HepG2 (cell line): ENCODE measurements around the gene SIGLEC8. TPM values are rescaled to one million over a fixed set of nuclear protein-coding genes. Genes with fewer than 3 reads are reported as not detected.

Experiments
- ERF ChIP-seq: IDR thresholded peaks from 2 replicates; pipeline ENCODE4 v1.6.1; 2018; ENCODE audit warnings: missing biosample characterization, missing genetic modification reagents
- GTF2F1 ChIP-seq: fragments of 150-350 bp; IDR thresholded peaks from 2 replicates; pipeline ENCODE4 v1.6.1; 2014; ENCODE audit warnings: low read length
- JUNB ChIP-seq: sonication (generic); formaldehyde crosslinking; IDR thresholded peaks from 2 replicates; pipeline ENCODE4 v1.8.0; 2022; ENCODE audit warnings: missing genetic modification reagents, mild to moderate bottlenecking, borderline replicate concordance
- MYC ChIP-seq: sonication (generic); formaldehyde crosslinking; IDR thresholded peaks from 2 replicates; pipeline ENCODE4 v1.9.0; 2021; ENCODE audit warnings: missing genetic modification reagents, borderline replicate concordance
- RBFOX2 ChIP-seq: fragments of 200-400 bp; formaldehyde crosslinking; IDR thresholded peaks from 2 replicates; pipeline ENCODE4 v1.6.1; 2017; ENCODE audit warnings: low read depth, mild to moderate bottlenecking, low read length
- XBP1 ChIP-seq: sonication (generic); formaldehyde crosslinking; IDR thresholded peaks from 2 replicates; pipeline ENCODE4 v1.5.0; 2020; ENCODE audit warnings: missing genetic modification reagents
- ZFP82 ChIP-seq: sonication (generic); formaldehyde crosslinking; IDR thresholded peaks from 2 replicates; pipeline ENCODE4 v1.5.1; 2020; ENCODE audit warnings: mild to moderate bottlenecking, missing genetic modification reagents, borderline replicate concordance
- ZNF101 ChIP-seq: sonication (generic); formaldehyde crosslinking; IDR thresholded peaks from 2 replicates; pipeline ENCODE4 v1.4.0; 2020; ENCODE audit warnings: mild to moderate bottlenecking, low read depth, missing genetic modification reagents, borderline replicate concordance
- ZNF136 ChIP-seq: sonication (generic); formaldehyde crosslinking; IDR thresholded peaks from 2 replicates; pipeline ENCODE4 v1.8.1; 2022; ENCODE audit warnings: low read depth, mild to moderate bottlenecking, moderate library complexity, missing genetic modification reagents
- ZNF138 ChIP-seq: sonication (generic); formaldehyde crosslinking; IDR thresholded peaks from 2 replicates; pipeline ENCODE4 v1.5.0; 2020; ENCODE audit warnings: mild to moderate bottlenecking, low read depth, missing genetic modification reagents
- ZNF274 ChIP-seq: sonication (generic); formaldehyde crosslinking; IDR thresholded peaks from 2 replicates; pipeline ENCODE4 v1.5.1; 2020; ENCODE audit warnings: mild to moderate bottlenecking, missing genetic modification reagents
- ZNF407 ChIP-seq: sonication (generic); formaldehyde crosslinking; IDR thresholded peaks from one replicate; pipeline ENCODE4 v1.5.1; 2020; ENCODE audit warnings: mild to moderate bottlenecking, missing genetic modification reagents; ENCODE audit errors: not compliant biosample characterization
- ZNF747 ChIP-seq: sonication (generic); formaldehyde crosslinking; IDR thresholded peaks from 2 replicates; pipeline ENCODE4 v1.8.1; 2023; ENCODE audit warnings: missing genetic modification reagents, mild to moderate bottlenecking, borderline replicate concordance
- ZSCAN30 ChIP-seq: sonication (generic); formaldehyde crosslinking; IDR thresholded peaks from 2 replicates; pipeline ENCODE4 v1.5.0; 2020; ENCODE audit warnings: mild to moderate bottlenecking, missing genetic modification reagents
- polyA plus RNA-seq, 8 experiments: library from polyadenylated mRNA; depleted of rRNA in 3 of 8; stranded (reverse) in 7 of 8; unstranded in 1 of 8; fragments of >200 nt; fragmentation: Illumina TruSeq in 4 of 8; extraction: Trizol in 4 of 8; gene quantifications; 2 replicates each; pipeline versions ENCODE4 v1.2.1 to v1.2.3, GENCODE V29; 2011 to 2016; ENCODE audit warnings: low read depth in 4 of 8, missing spikeins in 1 of 8, mixed read lengths in 1 of 8; ENCODE audit not compliant: insufficient read depth in 1 of 8
- total RNA-seq, 5 experiments: library from RNA; depleted of rRNA; stranded (reverse); fragments of >200 nt; fragmentation: Illumina TruSeq; extraction: Trizol; gene quantifications; 2 replicates each; pipeline ENCODE4 v1.2.3, GENCODE V29; 2016; ENCODE audit warnings: low read depth in 1 of 5
- TF ChIP-seq, protein P1 (sequence below): sonication (generic); formaldehyde crosslinking; IDR thresholded peaks from 2 replicates; pipeline ENCODE4 v1.5.0; 2020; ENCODE audit warnings: missing genetic modification reagents, mild to moderate bottlenecking, borderline replicate concordance
- TF ChIP-seq, protein P2 (sequence below): IDR thresholded peaks from 2 replicates; pipeline ENCODE4 v1.6.1; 2016; ENCODE audit warnings: missing compliant biosample characterization, missing genetic modification reagents, borderline replicate concordance
- TF ChIP-seq, protein P3 (sequence below): sonication (generic); formaldehyde crosslinking; IDR thresholded peaks from 2 replicates; pipeline ENCODE4 v1.4.0; 2020; ENCODE audit warnings: missing genetic modification reagents

The SIGLEC8 gene
- total and polyA plus RNA-seq, 2 of the 13 experiments (the other 11 are each of a cell fraction or from before 2014, with no cell fraction given): not detected

GRCh38 chr19:51422053-51422448, 36.2 kb downstream of the SIGLEC8 start (continued):
- TF ChIP-seq, protein P1, sequence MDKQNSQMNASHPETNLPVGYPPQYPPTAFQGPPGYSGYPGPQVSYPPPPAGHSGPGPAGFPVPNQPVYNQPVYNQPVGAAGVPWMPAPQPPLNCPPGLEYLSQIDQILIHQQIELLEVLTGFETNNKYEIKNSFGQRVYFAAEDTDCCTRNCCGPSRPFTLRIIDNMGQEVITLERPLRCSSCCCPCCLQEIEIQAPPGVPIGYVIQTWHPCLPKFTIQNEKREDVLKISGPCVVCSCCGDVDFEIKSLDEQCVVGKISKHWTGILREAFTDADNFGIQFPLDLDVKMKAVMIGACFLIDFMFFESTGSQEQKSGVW (CRISPR knock-in tag): peak; percentile 97; the same call in 1 of the 2 replicates
- TF ChIP-seq XBP1 (CRISPR knock-in tag) (peak; percentile 96), GTF2F1 (no peak), ERF (CRISPR knock-in tag) (peak; percentile 100), RBFOX2 (no peak), ZFP82 (CRISPR knock-in tag) (no peak), ZNF136 (no peak), ZNF101 (peak; percentile 68; the same call in 1 of the 2 replicates), ZNF407 (CRISPR knock-in tag) (peak; percentile 91), MYC (CRISPR knock-in tag) (peak; percentile 75; the same call in 1 of the 2 replicates), ZNF747 (CRISPR knock-in tag) (peak; percentile 88), ZNF274 (CRISPR knock-in tag) (peak; percentile 97), ZSCAN30 (CRISPR knock-in tag) (0 out of 2 replicates have a peak, but pooled peaks have one; percentile 88), ZNF138 (CRISPR knock-in tag) (peak; percentile 97), JUNB (no peak)
- TF ChIP-seq, protein P2, sequence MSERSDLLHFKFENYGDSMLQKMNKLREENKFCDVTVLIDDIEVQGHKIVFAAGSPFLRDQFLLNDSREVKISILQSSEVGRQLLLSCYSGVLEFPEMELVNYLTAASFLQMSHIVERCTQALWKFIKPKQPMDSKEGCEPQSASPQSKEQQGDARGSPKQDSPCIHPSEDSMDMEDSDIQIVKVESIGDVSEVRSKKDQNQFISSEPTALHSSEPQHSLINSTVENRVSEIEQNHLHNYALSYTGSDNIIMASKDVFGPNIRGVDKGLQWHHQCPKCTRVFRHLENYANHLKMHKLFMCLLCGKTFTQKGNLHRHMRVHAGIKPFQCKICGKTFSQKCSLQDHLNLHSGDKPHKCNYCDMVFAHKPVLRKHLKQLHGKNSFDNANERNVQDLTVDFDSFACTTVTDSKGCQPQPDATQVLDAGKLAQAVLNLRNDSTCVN (CRISPR knock-in tag): peak; percentile 95
- TF ChIP-seq, protein P3, sequence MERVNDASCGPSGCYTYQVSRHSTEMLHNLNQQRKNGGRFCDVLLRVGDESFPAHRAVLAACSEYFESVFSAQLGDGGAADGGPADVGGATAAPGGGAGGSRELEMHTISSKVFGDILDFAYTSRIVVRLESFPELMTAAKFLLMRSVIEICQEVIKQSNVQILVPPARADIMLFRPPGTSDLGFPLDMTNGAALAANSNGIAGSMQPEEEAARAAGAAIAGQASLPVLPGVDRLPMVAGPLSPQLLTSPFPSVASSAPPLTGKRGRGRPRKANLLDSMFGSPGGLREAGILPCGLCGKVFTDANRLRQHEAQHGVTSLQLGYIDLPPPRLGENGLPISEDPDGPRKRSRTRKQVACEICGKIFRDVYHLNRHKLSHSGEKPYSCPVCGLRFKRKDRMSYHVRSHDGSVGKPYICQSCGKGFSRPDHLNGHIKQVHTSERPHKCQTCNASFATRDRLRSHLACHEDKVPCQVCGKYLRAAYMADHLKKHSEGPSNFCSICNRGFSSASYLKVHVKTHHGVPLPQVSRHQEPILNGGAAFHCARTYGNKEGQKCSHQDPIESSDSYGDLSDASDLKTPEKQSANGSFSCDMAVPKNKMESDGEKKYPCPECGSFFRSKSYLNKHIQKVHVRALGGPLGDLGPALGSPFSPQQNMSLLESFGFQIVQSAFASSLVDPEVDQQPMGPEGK (CRISPR knock-in tag): peak; percentile 62; the same call in 1 of the 2 replicates
